IPS DF 19.7 (cell line): ENCODE measurements around the gene CACNA1G.
A peak's percentile ranks its signal among the peaks of the same experiment; 100 is the strongest.

Experiments
- DNase-seq: peaks from one replicate; pipeline ENCODE4 v3.0.0-alpha.2; 2013; ENCODE audit warnings: low read depth, low spot score

Gene CACNA1G

GRCh38 chr17:50547736-50548083 lies 12.8 kb upstream of the CACNA1G start:
- no peak for DNase-seq

GRCh38 chr17:50548831-50549230 lies 11.7 kb upstream of the CACNA1G start:
- no peak for DNase-seq

GRCh38 chr17:50549256-50549941 lies 11.1 kb upstream of the CACNA1G start:
- DNase-seq: no peak

GRCh38 chr17:50549969-50550368 lies 10.5 kb upstream of the CACNA1G start:
- no peak for DNase-seq

- peak; percentile 79 for DNase-seq
These were observed 9.7 kb upstream of the CACNA1G start for GRCh38 chr17:50550661-50551432.

GRCh38 chr17:50551433-50551815 lies 9.1 kb upstream of the CACNA1G start:
- DNase-seq: no peak

- DNase-seq: no peak
These were observed 8.6 kb upstream of the CACNA1G start for GRCh38 chr17:50551884-50552283.

- DNase-seq: no peak
These were observed 6.3 kb upstream of the CACNA1G start for GRCh38 chr17:50554201-50554600.

GRCh38 chr17:50556803-50557202 lies 3.7 kb upstream of the CACNA1G start:
- no peak for DNase-seq

- DNase-seq: no peak
These were observed 2.9 kb upstream of the CACNA1G start for GRCh38 chr17:50557630-50558029.

GRCh38 chr17:50558091-50558490 lies 2.4 kb upstream of the CACNA1G start:
- DNase-seq: no peak

- DNase-seq: no peak
These were observed 2.0 kb upstream of the CACNA1G start for GRCh38 chr17:50558581-50558940.

GRCh38 chr17:50558941-50559614 lies 1.4 kb upstream of the CACNA1G start:
- no peak for DNase-seq

GRCh38 chr17:50559674-50560184 lies 786 bp upstream of the CACNA1G start:
- DNase-seq: peak; percentile 76

GRCh38 chr17:50560931-50561745 lies 623 bp downstream of the CACNA1G start:
- DNase-seq: no peak

- no peak for DNase-seq
These were observed 1.2 kb downstream of the CACNA1G start for GRCh38 chr17:50561746-50562141.

- DNase-seq: no peak
These were observed 2.0 kb downstream of the CACNA1G start for GRCh38 chr17:50562242-50563091.

- DNase-seq: no peak
These were observed 2.6 kb downstream of the CACNA1G start for GRCh38 chr17:50563092-50563511.

GRCh38 chr17:50564916-50565315 lies 4.4 kb downstream of the CACNA1G start:
- DNase-seq: no peak

- DNase-seq: no peak
These were observed 5.2 kb downstream of the CACNA1G start for GRCh38 chr17:50565402-50566350.
